GM18951 (cell line): ENCODE data around the gene CXCR5.
"Not testable (repeated sequence)": the region's sequence is repeated elsewhere in the genome, so short reads cannot be mapped to it uniquely, and the experiment has no call there.

Source experiments
- POLR2A ChIP-seq: IDR thresholded peaks from 4 replicates; pipeline ENCODE4 v1.6.1; 2011; ENCODE audit warnings: mild to moderate bottlenecking; ENCODE audit not compliant: insufficient read length, insufficient read depth; ENCODE audit errors: extremely low read depth
- in situ Hi-C: fragments of 300-500 bp; cut with MboI; formaldehyde crosslinking; loops from one replicate; pipeline ENCODE4 v1.12.0; 2022; ENCODE audit warnings: low sequenced_read_pairs, mixed read lengths, inconsistent platforms; ENCODE audit not compliant: unreplicated experiment

CXCR5 gene, protein sequence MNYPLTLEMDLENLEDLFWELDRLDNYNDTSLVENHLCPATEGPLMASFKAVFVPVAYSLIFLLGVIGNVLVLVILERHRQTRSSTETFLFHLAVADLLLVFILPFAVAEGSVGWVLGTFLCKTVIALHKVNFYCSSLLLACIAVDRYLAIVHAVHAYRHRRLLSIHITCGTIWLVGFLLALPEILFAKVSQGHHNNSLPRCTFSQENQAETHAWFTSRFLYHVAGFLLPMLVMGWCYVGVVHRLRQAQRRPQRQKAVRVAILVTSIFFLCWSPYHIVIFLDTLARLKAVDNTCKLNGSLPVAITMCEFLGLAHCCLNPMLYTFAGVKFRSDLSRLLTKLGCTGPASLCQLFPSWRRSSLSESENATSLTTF

DNA sequence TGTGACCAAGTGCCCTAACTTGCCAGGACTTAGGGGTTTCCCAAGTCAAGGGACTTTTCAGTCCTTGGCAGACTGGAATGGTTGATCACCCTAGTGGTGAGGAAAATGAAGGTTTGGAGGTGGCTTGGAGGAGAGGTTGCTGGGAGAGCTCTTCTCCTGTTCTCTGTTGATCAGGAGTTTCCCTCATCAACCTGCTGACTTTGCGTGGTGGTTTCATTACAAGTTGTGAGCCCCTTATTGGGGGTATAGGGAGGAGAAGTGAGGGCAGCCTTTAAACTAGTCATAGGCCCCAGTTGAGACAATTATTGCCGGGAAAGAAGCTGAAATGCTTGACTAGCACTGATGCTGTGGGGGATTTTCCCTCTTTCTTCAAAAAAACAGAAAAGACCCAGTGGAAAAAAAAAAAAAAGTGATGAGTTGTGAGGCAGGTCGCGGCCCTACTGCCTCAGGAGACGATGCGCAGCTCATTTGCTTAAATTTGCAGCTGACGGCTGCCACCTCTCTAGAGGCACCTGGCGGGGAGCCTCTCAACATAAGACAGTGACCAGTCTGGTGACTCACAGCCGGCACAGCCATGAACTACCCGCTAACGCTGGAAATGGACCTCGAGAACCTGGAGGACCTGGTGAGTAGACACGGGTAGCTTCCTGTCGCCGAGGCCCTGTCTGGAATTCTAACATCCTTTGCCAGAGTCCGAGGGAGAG lies at the start of gene CXCR5:
CXCR5 (plus strand) TSS at position 525 of the 704 bp plus-strand sequence; CDS start at position 575, 50 bp downstream.
- no peak for TF ChIP-seq POLR2A
- in situ Hi-C loops, result no loop called here

DNA sequence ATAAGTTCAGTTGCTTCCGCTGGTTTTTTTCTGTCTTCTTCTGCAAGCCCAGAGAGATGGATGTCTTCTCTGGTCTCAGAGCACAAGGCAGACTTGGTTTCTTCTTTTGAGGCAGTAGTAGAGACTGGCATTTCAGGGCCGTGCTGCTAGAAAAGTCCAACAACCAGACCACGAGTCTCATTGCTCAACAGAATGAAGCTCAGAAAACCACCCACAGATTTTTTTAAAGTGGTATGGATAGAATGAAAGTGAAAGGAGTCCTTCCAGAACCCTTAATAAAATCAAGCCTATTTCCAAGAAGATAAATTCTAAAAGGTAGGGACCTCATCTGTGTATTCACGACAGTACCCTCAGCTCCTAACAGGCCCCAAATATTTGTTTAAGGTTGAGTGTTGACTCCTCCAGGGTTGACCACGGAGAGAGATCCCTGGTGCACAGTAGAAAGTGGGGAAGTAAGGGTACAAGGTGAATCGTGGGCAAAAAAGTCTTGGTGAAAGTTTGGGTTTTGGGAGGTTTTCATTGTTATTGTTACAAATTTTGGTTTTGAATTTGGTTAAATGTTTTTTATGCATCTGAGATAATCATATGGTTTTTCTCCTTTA lies 49.2 kb upstream of the CXCR5 start:
- in situ Hi-C loops, result no loop called here
- no peak for TF ChIP-seq POLR2A

DNA sequence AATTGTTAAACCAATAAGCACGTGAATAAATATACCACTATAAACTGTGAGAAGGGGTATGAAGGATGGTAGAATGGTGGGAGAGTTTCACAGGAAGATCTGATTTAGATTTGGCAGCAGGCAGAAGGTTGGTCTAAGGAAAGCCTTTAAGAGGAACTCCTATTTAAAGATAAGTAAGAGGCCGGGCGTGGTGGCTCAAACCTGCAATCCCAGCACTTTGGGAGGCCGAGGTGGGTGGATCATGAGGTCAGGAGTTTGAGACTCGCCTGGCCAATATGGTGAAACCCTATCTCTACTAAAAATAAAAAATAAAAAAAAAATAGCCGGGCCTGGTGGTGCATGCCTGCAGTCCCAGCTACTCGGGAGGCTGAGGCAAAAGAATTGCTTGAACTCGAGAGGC lies 45.8 kb upstream of the CXCR5 start:
- no peak for TF ChIP-seq POLR2A
- in situ Hi-C loops, result no loop called here

DNA sequence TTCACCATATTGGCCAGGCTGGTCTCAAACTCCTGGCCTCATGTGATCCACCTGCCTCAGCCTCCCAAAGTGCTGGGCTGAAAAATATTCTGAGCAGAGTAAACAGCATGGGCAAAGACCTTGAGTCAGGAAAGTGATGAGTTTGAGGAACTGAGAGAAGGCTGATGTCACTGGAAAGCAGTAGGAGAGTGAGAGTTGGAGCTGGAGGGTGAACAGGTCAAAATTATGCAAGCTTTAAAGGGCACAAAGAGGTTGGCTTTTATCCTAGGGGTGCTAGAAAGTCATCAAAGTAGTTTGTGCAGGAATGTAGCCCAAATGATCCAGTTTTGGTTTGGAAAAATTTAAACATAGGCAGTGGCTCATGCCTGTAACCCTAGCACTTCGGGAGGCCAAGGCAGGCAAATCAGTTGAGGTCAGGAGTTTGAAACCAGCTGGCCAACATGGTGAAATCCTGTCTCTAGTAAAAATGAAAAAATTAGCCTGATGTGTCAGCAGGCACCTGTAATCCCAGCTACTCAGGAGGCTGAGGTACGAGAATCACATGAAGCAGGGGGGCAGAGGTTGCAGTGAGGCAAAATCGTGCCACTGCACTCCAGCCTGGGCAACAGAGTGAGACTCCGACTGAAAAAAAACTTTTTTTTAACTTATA lies 44.7 kb upstream of the CXCR5 start:
- in situ Hi-C loops, result no loop called here
- TF ChIP-seq POLR2A, result no peak

DNA sequence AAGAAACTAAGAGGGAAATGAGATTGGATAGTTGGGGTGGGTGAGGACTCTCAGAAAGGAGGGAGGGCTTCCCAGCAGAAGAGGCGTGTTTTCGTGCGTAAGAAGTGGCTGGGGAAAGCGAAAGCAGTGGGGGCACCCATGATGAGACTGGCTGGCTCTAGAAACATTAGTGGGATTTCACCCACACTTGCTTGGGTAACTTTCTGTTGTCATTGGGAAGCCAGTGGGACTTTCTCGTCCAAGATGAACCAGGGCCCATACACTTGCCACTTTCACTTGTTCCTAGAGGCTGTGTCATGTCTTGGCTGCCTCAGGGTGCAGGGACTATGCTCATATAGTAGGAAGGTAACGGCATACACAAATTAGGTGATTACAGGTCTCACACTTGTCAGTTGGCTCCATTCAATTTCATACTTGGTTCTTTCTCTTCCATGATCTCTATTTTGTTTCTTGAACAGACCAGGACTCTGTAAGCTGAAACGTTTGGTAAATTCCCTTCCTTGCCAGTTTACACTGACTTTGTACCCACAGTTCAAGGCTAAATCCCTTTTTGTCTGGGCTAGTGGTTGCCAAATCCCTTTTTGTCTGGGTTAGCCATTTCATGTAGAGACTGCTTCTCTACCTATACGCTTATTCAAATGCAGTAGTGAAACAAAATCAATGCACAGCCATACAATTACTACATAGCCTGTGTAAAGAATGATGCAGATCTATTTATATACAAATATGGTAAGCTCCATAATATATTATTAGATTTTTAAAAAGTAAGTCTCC lies 42.0 kb upstream of the CXCR5 start:
- in situ Hi-C loops, result no loop called here

DNA sequence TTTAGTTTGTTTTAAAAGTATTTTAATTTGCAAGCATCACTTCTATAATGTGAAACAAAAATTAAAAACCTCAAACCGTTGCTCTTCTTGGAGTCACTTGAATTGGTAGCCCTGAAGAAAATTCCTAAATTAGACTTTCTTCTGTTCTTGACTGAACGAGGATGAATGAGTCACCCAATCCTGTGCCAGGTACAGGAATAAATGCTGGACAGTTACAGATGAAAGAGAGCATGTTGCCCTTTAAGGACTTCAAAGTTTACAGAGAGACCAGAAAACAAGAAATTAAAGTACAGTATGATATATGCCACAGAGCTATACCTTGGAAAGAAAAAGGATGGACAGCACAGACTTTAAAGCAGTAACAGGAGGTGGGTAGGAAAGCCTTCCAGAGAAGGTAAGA lies 41.3 kb upstream of the CXCR5 start:
- TF ChIP-seq POLR2A, result no peak
- in situ Hi-C loops, result no loop called here

More for the DNA sequence above, 42.0 kb upstream of the CXCR5 start:
- TF ChIP-seq POLR2A, result no peak

DNA sequence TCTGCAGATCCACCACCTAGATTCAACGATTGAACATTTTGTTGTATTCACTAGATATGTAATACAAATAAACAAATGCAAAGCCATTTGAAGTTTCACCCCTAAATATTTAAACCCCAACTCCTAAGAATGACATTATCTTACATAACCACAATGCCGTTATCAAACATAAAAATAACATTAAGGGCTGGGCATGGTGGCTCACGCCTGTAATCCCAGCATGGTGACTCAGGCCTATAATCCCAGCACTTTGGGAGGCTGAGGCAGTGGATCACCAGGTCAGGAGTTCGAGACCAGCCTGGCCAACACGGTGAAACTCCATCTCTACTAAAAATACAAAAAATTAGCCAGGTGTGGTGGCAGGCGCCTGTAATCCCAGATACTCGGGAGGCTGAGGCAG lies 40.8 kb upstream of the CXCR5 start:
- in situ Hi-C loops, result not testable (repeated sequence)

DNA sequence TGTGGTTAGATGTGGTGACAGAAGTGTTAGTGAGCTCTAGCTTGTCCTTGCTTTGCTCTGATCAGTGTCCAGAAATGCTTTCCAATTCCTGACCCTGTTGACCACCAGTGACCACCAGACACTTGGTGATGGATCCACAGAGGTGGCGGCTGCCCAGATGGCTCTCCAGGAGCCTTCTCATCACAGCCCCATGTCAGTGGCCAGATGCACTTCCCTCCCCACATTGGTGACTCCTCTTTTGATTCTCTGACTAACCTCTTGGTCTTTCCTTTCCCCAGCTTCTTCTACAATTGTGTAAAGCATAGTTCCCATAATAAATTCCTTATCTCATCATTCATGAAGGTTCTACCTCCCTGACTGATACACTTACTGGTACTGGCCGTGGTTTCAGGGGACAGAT lies 40.1 kb upstream of the CXCR5 start:
- no peak for TF ChIP-seq POLR2A
- in situ Hi-C loops, result no loop called here

DNA sequence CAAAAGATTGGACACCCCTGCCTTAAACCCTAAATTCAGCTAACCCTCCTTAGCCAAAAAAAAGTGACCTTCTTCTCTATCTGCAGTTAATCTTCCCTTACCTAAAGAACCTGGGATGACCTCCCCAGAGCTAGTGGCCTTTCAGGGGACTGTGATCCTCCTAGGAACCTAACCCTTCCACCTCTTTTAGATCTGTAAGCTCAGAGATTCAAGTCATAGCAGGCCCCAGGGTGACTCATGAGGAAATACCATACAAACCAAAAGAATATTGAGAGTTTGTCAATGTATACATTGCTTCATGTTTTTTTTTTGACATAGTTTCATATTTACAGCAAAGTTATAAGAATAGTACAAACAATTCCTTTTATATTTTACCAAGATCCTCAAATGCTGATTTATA lies 38.3 kb upstream of the CXCR5 start:
- in situ Hi-C loops, result no loop called here
- TF ChIP-seq POLR2A, result no peak

DNA sequence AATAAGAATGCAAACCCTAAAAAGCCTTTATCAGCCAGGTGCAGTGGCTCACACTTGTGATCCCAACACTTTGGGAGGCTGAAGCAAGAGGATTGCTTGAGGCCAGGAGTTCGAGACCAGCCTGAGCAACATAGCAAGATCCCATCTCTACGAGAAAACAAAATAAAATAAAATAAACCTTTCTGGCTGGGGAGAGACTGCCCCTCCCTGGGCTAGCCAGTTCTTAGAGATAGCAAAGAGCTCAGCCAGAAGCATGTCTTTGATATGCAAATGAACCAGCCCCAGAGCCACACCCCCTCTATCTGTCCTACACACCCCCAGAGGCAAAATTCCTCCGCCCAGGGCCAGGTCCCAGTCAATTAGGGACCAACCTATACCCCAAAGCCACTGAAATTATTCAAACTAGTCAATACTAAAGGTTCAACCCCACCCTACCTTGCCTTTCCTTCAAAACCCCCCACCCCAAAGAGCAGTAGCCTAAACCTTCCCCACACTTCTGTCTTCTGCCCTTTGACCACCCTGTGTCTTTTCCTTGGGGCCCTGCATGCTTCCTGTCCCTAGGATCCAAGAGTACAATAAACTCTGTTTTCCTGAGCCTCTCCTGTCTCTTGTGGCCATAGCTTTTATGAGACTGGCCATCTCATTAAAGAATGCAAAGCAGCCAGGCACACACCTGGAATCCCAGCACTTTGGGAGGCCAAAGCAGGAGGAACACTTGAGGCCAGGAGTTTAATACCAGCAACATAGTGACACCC lies 37.3 kb upstream of the CXCR5 start:
- in situ Hi-C loops, result no loop called here
- no peak for TF ChIP-seq POLR2A

DNA sequence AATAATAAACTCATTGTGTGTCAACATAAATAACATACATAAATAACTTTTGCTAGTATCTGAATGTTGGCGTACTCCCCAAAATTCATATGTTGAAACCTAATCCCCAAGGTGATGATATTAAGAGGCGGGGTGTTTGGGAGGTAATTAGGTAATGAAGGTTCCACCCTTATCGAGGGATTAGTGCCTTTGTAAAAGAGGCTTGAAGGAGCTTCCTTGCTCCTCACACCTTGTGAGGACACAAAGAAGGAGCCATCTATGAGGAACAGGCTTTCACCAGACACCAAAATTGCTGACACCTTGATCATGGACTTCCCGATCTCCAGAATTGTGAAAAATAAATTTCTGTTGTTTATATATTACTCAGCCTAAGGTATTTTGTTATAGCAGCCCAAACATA lies 33.9 kb upstream of the CXCR5 start:
- in situ Hi-C loops, result no loop called here
- TF ChIP-seq POLR2A, result no peak

DNA sequence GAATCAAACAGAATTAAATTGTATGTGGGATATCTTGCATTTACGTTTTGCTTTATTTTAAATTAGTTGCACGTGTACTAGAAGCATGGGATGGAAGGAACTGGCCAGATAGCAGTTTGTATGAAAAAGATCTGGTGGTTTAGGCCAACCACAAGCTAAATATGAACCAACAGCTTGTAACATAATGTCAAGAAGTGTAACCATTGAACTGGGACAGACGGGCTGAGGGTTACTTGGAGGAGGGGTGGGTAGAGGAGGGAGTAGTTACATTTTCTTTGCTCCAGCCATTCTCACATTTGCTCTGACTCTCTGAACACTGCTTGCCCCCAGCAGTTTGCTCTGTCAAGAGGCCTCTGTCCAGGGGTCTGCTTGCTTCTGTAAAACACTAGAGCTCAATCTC lies 31.7 kb upstream of the CXCR5 start:
- TF ChIP-seq POLR2A, result no peak
- in situ Hi-C loops, result no loop called here
